Stimulated activated CD4-positive, alpha-beta T cell treated with anti-CD3 and anti-CD28 coated beads, Interleukin-4, amount 100 ng/mL, for 1 hour (primary cell): ENCODE results near the gene C20orf144.
"Not testable (repeated sequence)": the region's sequence is repeated elsewhere in the genome, so short reads cannot be mapped to it uniquely, and the experiment has no call there.

ENCODE experiments used
- DNase-seq: peaks from one replicate; pipeline ENCODE4 v3.0.0-alpha.2; 2020

C20orf144 gene

DNA sequence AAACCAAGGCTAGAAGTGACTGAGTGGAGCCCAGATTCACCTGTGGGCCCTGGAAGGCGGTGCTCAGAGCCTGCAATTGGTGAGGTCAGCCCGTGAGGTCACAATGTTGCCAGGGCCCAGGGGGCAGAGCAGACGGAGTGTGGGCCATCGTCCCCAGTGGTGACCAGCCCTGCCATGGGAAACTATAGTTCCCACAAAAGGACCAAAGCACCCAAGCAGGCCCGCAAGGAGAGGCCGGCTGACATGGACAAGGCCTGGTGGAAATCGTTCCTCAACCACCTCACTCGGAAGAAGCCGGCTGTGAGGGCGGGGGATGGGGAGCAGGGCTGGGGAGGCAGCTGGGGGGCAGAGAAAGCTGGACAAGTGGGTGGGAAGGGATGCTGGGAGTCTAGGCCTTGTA is at the start of gene C20orf144:
TSS of gene C20orf144 (plus strand) at position 156 of the 400 bp plus-strand sequence. CDS start at position 175, 19 bp downstream.
- DNase-seq = no peak

DNA sequence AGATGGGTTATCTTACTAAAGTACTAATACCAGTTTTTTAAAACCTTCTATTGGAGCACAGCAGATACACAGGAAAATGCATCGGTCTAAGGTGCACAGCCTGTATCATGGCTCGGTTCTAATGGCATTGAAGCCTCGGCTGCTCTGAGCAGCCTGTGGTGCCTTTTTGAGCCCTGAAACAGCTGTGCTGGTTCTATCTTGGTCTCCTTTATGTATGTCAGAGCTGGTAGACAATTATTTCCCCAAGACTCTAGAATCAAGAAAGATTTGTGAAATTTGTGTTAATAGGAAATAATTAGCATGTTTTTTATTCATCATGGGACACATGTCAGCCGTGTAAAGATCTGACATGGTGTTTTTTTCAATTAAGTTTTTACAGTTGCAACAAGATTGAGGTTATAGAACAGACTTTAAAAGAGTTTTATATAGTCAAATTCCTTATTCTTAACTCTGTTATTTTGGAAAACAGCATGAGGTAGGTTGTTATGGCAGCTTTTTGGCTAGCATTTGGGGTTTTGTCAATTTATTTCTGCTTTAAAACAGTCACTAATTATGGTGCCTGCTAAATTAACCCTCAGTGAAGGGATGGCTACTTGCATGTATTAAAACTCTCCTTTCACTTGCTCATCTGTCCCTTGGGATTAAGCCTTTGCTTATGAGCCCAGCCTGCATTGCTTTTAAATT is 40.3 kb upstream of the C20orf144 start:
- no peak for DNase-seq

DNA sequence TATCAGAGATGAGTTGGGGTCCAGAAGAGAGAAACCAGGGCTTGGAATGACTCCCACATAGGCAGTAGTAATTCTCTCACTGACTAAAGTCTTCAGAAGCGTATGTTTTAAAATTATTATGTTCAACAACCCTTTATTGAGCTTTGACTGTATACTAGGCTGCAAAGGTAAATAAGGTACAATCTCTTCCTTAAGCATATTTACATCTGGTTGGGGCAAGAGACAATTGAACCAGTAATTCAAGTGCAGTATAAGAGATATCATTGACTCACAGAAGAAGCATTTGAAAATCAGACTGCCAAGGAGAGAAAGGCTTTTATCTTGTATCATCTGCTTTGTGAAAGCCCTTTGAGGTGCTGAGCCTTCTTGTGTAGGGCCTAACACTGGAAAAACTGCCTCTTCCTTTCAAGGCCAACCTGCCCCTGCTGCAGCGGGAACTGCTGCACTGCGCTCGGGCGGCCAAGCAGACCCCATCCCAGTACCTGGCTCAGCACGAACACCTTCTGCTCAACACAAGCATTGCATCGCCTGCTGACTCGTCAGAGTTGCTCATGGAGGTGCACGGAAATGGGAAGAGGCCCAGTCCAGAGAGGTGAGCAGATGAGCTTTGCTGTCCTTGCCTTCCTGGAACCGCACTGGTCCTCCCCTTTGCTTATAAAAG is 39.3 kb upstream of the C20orf144 start:
- DNase-seq = no peak

DNA sequence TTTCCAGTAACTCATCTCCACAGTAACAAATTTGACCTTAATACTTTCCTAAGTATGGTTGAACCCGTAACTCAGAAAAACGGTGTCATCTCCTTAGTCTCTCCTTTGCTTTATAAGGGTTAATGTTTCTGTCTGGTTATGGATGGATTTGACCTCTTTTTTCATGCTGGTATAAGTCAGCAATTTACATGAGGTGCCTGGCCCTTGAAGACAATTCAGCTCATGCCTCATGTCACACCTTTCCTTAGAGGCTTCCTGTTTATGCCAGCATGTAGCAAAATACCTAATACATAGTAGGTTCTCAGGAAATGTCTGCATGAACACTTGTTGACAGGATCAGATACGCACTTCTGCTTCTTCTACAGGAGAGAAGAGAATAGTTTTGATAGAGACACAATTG is 37.7 kb upstream of the C20orf144 start:
- DNase-seq = no peak

DNA sequence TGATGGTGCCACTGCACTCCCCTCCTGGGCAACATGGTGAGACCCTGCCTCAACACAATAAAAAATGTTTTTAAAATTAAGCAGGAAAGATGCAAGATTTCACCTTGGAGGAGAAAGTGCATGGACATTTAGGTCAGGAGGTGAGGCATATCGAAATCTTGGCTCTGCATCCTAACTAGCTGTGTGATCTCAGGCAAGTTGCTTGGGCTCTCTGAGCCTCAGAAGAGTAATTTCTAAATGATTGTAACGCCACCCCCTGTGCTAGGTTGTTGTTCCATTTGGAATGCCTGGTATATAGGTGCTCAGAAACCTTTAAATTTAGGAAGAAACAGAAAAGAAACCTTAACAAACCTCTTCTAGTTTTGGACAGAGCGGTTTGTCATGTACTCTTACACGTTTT is 35.9 kb upstream of the C20orf144 start:
- no peak for DNase-seq

DNA sequence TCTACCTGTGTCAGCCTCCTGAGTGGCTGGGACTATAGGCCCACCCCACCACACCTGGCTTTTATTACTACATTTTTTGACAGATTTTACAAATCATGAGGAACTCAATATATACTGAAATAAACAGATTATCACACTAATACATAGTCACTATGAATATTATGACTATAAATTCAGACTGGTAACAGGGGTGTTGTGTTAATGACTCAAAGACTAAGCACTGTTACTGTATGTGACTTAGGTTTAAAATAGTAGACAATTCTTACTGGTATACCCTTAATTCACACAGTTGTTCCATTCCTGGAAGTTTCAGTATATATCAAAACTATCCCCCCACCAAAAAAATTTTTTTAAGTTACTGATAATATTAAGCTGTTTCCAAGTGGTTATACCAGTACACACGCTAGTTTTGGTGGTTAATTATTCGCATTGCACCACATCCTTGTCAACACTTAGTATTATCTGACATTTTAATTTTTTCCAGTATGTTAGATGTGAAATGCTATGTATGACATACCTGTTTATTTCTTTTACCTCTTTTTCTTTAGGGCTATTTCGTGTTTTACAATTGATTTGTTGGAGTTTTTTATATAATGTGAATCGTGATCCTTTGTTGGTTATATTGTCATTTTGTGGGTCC is 34.4 kb upstream of the C20orf144 start:
- DNase-seq = no peak

DNA sequence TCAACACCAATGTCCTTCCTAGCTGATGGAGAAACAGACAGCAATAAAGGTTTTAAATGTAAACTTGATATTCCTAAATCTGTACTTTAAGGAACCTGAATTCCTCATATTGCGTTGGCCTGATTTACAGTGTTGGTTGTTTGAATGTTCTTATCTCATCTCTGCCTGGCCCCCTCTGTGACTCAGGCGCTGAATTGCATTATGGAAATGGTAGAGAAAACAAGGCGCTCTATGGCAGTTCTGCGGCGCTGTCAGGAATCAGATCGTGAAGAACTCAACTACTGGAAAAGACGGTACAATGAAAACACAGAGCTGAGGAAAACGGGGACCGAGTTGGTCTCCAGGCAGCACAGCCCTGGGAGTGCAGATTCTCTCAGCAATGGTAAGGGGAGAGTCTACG is 32.6 kb upstream of the C20orf144 start:
- DNase-seq = no peak

DNA sequence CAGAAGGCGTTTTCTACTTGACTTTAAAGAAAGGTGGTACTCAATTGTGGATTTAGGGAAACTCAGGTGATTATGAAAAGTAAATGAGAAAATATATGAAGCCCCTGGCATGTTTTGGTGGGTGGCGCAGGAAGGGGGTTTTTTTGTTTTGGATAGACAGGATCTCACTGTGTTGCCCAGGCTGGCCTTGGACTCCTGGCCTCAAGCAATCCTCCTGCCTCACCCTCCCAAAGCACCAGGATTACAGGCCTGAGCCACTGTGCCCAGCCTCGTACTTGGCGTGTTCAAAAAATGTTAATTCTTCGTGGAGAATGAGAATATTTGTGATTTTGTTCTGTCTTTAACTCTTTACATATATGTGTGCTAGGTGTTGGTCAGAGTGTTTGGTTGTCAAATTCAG is 32.1 kb upstream of the C20orf144 start:
- DNase-seq = no peak

DNA sequence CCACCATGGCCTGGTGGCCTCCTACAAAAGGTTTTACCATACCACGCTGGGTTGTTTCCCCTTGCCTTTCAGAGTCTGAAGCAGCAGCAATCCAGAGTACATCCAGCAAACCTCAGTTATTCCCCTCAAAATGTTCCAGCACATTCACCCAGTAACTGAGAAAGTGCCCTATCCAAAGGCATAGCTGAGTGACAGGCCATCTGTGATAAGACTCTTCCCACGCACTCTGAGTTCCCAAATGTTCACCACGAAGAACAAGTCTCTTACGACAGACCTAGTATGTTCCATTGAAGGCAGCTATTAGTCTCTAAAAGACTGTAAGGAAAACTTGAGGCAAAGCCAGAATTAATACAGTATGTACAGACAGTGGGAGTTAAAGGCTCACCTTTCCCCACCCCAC is 31.6 kb upstream of the C20orf144 start:
- no peak for DNase-seq

DNA sequence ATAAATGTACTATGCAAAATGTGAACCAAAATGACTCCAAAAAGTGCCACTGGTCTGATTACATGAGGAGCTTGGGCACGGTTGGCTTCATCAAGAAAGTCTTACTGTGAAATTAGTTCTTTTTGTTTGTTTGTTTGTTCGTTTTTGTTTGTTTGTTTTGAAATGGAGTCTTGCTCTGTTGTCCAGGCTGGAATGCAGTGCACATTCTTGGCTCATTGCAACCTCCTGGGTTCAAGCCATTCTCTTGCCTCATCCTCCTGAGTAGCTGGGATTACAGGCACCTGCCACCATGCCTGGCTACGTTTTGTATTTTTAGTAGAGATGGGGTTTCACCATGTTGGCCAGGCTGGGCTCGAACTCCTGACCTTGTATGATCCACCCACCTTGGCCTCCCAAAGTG is 30.2 kb upstream of the C20orf144 start:
- DNase-seq = not testable (repeated sequence)

DNA sequence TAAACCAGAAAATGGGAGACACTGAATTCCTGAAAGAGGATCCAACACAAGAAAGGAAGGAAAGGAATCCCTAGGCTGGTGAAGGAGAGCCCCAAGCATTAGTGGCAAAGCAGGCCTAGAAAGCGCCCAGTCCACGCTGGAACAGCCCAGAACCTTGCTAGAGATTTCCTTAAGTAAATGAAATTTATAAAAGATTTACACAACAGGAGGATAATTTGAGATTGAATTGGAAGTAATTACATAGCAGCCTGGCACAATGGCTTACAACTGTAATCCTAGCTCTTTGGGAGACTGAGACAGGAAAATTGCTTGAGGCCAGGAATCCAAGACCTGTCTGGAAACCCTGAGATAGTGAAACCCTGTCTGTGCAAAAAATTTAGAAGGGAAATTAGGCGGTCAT is 26.8 kb upstream of the C20orf144 start:
- no peak for DNase-seq

DNA sequence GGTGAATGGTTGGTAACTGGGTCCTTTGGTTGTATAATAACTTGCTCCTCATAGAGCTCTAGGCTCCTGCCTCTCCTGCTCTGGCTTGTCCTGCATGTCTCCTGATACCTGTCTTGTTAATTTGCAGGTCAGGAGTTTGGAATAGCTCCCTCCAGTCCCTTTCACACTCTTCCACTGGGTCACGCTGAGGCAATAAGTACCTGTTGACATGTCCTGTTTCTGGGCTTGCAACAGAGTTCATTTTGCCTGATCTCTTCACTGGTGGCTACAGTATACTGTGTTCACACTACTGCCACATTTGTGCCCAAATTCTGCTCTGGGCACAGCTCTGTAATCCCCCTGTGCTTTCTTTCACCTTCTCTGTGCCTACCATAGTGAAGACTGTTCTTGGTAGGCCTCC is 25.4 kb upstream of the C20orf144 start:
- DNase-seq = no peak

DNA sequence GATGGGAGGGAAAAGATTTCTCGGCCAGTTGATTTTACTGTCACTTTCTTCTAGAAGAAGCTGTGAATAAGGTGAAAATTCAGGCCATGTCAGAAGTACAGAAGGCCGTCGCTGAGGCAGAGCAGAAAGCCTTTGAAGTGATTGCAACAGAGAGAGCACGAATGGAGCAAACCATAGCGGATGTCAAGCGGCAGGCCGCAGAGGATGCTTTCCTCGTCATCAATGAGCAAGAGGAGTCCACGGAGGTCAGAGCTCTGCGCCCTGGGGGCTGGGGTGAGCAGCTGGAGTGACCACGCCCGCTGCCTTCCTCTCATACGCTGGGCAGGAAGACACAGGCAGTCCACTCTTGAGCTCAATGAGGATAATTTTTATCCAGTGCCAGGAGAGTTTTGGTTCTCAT is 21.8 kb upstream of the C20orf144 start:
- no peak for DNase-seq

DNA sequence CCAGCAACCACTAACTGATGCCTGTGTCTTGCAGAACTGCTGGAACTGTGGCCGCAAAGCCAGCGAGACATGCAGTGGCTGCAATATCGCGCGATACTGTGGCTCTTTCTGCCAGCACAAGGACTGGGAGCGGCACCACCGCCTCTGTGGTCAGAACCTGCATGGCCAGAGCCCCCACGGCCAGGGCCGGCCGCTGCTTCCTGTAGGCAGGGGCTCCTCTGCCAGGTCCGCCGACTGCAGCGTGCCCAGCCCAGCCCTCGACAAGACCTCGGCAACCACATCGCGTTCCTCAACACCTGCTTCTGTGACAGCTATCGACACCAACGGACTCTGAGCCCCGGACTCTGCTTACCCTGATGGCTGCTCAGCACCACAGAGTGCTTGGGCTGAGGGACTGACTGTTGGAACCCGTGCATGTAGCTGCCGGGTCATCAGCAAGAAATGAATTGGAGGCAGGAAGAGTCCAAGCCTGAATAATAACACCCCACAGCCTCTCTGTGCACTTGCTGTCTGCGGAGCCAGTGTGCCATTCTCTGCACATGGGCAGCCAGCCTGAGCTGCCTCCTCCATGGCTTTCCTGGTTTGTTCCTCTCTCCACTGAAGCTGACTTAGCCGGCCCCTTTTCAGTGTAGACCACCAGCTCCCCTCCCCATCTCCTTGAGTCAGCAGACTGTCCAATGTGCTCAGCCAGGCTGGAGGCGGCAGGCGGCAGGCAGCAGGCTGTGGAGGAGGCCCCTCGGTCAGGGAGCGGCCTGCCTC is 17.6 kb upstream of the C20orf144 start:
- DNase-seq = no peak

DNA sequence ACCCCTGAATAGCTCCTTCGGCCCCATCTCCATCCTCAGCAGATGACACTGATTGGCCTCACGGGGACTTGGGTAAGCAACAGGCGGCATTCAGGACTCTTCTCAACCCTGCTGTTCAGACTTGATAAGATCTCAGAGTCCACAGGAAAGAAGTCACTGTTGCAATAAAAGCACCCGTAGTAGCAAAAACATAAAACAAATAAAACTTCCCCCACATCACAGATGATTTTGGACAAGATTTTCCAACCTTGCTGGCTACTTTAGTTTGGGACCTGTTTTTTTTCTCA is 17.1 kb upstream of the C20orf144 start:
- DNase-seq = no peak

DNA sequence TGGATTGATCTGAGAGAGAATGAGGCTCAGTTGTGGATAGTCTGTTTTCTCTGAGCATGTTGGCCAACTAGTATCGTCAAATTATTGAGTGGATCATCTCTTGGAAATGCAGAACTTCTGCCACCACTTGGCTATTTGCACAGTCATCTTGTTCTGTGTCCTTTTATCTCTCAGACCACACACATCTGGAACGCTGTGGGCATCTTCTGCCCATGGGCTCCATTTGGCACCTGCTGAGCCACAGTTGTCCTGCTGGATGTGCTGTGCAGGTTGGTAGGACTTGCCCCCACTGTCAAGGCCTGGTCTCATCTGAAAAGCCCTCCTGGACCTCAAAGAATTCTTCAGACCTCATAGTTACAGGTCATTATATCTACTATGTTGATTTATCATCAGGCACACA is 16.7 kb upstream of the C20orf144 start:
- DNase-seq = no peak

DNA sequence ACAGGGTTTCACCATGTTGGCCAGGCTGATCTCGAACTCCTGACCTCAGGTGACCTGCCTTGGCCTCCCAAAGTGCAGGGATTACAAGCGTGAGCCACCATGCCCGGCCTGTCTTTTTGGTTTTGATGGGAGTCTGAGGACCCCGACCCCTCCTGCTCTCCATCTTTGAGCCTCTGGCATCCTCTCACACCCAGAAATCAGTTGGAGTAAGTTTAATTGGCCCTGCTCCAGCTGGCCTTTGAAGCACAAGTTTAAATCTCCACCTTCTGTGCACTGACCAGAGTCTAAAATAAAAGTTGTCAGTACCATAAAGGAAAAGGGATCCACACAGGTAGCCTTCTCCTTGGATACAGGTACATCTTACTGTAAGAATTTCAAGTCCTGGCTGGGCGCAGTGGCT is 15.9 kb upstream of the C20orf144 start:
- no peak for DNase-seq

DNA sequence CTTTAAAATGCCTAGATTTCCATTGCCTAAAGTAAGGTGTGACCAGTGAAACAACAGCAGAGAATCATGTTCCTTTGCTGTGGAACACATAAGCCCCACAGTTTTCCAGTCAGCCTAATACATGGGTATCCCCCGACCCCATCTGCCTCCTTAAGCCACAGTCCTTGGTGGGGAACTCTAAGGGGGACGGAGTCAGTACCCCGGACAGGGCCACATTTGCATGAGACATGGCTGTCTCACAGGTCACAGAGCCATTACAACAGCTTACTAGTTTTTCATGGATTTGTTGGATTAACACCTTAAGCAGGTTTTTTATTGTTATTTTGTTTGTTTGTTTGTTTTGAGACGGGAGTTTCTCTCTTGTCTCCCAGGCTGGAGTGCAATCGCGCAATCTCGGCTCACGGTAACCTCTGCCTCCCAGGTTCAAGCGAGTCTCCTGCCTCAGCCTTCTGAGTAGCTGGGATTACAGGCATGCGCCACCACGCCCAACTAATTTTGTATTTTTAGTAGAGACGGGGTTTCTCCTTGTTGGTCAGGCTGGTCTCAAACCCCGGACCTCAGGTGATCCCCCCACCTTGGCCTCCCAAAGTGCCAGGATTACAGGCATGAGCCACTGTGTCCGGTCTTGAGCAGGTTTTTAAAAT is 15.0 kb upstream of the C20orf144 start:
- DNase-seq = not testable (repeated sequence)

DNA sequence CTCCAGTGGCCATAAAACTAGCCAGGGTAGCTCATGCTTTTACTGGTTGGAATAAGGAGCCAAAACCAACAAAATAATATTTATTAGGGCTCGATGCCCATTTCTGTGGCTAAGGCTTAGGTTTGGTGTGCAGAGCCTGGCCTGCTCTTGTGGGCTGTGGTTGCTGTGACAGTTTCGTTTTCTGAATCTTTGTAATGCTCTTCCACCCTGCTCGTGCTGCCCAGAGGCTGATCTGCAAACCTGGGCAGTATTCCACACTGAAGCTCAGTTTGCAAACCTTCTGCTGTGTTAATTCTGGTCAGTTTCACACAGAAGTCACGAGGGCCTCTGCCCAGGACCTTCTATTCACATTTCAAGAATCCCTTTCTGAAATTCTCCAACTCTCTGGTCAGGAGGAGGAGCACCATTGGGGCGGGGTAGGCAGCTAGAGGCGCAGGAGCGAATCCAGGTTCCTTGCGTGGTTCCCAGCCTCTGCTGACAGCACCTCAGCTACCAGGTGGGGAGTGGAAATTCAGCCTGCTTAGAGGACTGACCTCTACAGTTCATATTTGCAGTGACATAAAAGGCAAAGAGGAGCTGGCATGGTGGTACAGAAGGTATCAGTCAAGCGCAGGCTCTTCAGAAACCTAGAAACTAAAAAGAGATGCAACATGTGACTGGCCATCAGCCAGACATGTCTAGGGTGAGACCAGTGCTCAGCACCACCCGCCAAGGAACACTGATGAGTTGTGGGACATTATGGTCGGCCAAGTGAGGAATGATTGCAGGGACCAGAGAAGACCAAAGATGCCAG is 14.3 kb upstream of the C20orf144 start:
- no peak for DNase-seq

DNA sequence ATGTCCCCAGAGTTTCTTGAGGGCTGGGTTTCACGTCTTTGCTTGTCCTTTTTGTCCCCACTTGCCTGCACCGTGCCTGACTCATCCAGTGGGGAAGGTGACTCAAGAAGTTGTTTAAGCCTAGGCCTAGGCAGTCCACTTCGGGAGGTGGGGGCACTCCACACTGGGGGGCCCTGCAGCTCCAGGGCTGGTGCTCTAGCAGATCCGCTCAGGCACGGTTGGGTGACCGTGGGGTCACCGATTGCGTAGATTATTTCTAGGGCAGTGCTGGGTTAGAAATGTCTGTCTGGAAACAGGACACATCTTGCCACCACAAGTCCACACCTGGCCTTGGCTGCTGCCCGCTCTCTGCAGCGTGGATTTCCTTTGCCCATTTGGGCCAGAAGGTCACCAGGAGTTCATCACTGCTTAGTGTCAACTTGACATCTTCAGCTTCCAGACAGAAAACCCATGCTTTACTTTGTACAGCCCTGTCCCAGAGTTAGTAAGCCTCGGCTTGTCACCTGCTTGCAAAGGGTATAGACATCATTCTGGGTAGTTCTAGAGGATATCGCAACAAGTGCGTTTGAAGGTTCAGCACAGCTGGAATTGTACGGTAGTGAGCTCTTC is 13.6 kb upstream of the C20orf144 start:
- no peak for DNase-seq

DNA sequence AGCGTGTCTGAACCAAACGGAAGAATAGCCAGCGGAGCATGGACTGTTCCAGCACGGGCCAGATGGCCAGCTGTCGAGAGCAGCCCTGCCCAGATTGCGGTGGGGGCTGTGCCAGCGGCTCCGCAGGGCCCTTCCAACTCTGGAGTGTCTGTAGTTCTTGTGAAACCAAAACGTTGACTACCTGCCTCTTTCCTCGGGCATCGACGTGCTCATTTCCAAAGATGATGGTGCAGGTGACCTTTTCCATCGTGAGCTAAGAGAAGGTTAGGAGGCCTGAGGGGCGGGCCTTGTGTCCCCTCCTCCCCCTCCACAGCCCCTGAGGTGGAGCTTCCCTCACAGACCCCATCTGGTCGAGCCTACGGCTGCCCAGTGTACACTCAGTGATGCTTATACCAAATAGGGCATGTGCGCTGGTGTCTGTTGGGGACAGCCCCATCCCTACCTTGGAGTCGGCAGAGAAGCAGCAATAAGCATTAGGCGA is 12.9 kb upstream of the C20orf144 start:
- DNase-seq = no peak
